ENCODE results near the gene RASAL2. TPM values are rescaled to one million over a fixed set of nuclear protein-coding genes. Genes with fewer than 3 reads are reported as not detected.

The RASAL2 gene
- total and polyA plus RNA-seq, 10 donors = 0.42 to 24.4 (median 14.6) TPM

DNA sequence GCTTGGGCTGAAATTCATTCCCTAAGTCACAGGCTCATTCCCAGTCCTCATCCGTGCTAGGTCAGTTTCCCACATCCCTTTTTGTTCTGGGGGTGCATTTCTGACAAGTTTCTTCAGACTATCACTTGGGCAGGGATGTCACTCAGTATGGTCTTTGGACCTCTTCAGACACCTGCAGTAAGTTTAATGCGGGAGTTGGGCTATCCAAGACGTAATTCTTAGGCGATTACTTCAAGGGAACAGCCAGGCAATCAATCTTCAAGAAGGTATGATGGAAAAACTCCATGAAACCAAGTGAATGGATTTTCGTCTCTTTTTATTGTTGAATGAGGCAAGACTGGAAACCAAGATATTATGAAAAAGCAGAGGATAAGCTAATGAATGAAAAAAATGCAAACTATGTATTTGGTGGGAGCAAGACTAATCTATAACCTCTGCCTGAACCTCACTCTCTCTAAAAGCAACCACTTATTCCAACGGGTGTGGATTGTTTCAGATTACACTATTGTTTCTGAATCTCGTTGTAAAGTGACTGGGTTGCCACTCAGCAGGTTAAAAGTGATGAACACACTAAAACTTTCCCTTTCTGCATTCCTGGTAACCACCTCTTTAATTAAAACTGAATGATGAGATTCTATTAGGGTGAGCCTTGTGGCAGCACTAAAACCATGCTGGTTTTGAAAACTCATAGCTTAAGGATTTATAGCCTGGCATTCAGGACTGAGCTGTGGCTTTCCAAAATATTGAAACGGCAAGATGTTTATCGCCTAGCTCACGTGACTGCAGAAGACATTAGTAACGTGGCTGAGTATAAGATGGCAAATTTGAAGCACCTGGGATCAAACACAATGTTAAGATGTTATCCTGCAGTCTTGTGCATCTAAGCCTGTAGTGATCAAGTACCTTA lies 1.1 kb downstream of the RASAL2 start:
- 9 to 13% (median 10%) methylated on average over 11 of the region's 11 CpGs for WGBS, 5 donors
- peak overlapping the region; percentile 57 to 89 (median 84) for H3K27ac ChIP-seq
- TF ChIP-seq, protein P1, sequence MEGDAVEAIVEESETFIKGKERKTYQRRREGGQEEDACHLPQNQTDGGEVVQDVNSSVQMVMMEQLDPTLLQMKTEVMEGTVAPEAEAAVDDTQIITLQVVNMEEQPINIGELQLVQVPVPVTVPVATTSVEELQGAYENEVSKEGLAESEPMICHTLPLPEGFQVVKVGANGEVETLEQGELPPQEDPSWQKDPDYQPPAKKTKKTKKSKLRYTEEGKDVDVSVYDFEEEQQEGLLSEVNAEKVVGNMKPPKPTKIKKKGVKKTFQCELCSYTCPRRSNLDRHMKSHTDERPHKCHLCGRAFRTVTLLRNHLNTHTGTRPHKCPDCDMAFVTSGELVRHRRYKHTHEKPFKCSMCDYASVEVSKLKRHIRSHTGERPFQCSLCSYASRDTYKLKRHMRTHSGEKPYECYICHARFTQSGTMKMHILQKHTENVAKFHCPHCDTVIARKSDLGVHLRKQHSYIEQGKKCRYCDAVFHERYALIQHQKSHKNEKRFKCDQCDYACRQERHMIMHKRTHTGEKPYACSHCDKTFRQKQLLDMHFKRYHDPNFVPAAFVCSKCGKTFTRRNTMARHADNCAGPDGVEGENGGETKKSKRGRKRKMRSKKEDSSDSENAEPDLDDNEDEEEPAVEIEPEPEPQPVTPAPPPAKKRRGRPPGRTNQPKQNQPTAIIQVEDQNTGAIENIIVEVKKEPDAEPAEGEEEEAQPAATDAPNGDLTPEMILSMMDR (IDR thresholded peaks at IDR 0.05 in 8 of 11, conservative IDR thresholded peaks at IDR 0.05 in 3 of 11) = peak in 1 of 11 experiments; percentile 3
- TF ChIP-seq POLR2AphosphoS5 (IDR thresholded peaks at IDR 0.05) = no peak
- H3K4me3 ChIP-seq = peak overlapping the region; percentile 70 to 94 (median 83)
- intact Hi-C loops (cut with DNase I; ENCODE audit: low total_unique reads) = no loop called here
- H3K27me3 ChIP-seq (replicated peaks in 1 of 7) = peaks cover 0 to 43% (median 12%) of the 10 kb centered on the region in 7 donors
- no peak for DNase-seq
- peaks cover 0 to 57% (median 26%) of the 10 kb centered on the region in 6 donors for H3K4me1 ChIP-seq
- no peaks in the 10 kb centered on the region for H3K9me3 ChIP-seq
- H3K36me3 ChIP-seq = no peaks in the 10 kb centered on the region

DNA sequence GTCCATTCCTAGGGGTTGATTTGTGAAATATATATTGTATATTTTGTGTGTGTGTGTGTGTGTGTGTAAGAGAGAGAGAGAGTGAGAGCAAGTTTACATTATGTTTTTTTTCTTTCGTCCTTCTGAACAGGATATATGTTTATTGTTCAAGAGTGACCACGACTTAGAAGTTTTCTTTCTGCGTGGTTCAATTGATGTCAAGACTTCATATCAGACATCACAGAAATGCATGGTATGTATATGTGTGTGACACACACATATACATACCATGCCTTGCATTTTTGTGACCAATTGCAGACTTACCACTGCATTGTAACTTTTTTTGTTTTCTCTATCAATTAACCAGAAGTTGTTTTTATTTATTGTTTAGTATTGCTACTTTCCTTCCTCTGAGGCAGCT lies 2.5 kb downstream of the RASAL2 start:
- intact Hi-C loops (cut with DNase I; ENCODE audit: low total_unique reads) = no loop called here
- no peak for DNase-seq
- Histone ChIP-seq H3K27me3 (replicated peaks in 1 of 7) (peaks cover 0 to 42% (median 12%) of the 10 kb centered on the region in 7 donors), H3K36me3 (no peaks in the 10 kb centered on the region), H3K27ac (no peak overlapping the region), H3K4me3 (peak overlapping the region in 2 of 8 donors; percentile 87 to 94), H3K4me1 (peaks cover 0 to 67% (median 31%) of the 10 kb centered on the region in 6 donors), H3K9me3 (no peaks in the 10 kb centered on the region)
- 52 to 79% (median 70%) methylated on average over 3 of the region's 3 CpGs for WGBS, 5 donors
- TF ChIP-seq POLR2AphosphoS5 (IDR thresholded peaks at IDR 0.05) (no peak), POLR2A (IDR thresholded peaks at IDR 0.05) (no peak)
- TF ChIP-seq, protein P1 (IDR thresholded peaks at IDR 0.05 in 8 of 11, conservative IDR thresholded peaks at IDR 0.05 in 3 of 11) = no peak

DNA sequence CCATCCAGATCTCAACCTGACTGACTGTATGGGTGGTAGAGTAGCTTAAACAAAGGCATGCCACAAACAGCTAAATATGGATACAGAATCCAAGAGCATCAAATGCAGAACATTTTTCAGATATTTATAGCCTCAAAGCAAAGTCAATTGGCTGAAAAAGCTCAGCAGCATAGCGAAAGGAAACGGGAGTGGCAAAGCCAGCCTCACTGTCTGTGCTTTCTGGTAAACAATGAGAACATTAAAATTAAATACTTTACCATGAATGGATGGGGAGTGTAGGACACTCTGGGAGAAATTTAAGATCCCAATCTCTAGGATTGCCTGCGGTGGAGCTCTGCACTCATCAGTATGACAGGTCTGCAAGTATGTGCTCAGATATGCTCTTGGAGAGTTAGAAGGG lies 4.4 kb downstream of the RASAL2 start:
- DNase-seq = no peak
- H3K27ac ChIP-seq = no peak overlapping the region
- no peak for TF ChIP-seq POLR2A (IDR thresholded peaks at IDR 0.05)
- TF ChIP-seq POLR2AphosphoS5 (IDR thresholded peaks at IDR 0.05) = no peak
- TF ChIP-seq, protein P1 (IDR thresholded peaks at IDR 0.05 in 8 of 11, conservative IDR thresholded peaks at IDR 0.05 in 3 of 11) = no peak
- intact Hi-C loops (cut with DNase I; ENCODE audit: low total_unique reads) = no loop called here
- peaks cover 0 to 24% (median 12%) of the 10 kb centered on the region in 7 donors for H3K27me3 ChIP-seq (replicated peaks in 1 of 7)
- no peaks in the 10 kb centered on the region for H3K9me3 ChIP-seq
- no peaks in the 10 kb centered on the region for H3K36me3 ChIP-seq
- peak overlapping the region in 1 of 8 donors; percentile 23 for H3K4me3 ChIP-seq
- 53 to 73% (median 66%) methylated on average over 3 of the region's 3 CpGs for WGBS, 5 donors
- peaks cover 0 to 56% (median 25%) of the 10 kb centered on the region in 6 donors for H3K4me1 ChIP-seq

DNA sequence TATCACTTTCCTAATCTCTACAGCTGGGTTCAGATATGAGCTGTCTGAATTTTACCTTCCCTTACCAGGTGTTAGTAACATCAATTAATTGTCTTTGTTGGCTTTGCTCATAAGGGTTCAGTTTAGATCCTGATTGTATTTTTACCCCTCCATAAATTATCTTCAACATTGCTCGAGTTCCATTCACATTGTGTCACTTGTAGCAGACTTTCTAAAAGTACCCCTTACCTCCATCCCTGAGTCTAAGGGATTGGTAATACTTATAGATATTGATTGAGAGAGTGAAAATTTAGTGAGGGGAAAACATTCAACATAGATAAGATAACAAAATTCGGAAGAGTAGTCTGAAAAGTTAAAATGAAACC lies 7.3 kb downstream of the RASAL2 start:
- H3K4me3 ChIP-seq = no peak overlapping the region
- H3K27ac ChIP-seq = no peak overlapping the region
- no peaks in the 10 kb centered on the region for H3K9me3 ChIP-seq
- H3K4me1 ChIP-seq = peaks cover 0 to 33% (median 8%) of the 10 kb centered on the region in 6 donors
- no peaks in the 10 kb centered on the region for H3K36me3 ChIP-seq
- TF ChIP-seq, protein P1 (IDR thresholded peaks at IDR 0.05 in 8 of 11, conservative IDR thresholded peaks at IDR 0.05 in 3 of 11) = no peak
- no peak for TF ChIP-seq POLR2A (IDR thresholded peaks at IDR 0.05)
- no peak for TF ChIP-seq POLR2AphosphoS5 (IDR thresholded peaks at IDR 0.05)
- no peaks in the 10 kb centered on the region for H3K27me3 ChIP-seq (replicated peaks in 1 of 7)
- DNase-seq = no peak
- 58 to 72% (median 68%) methylated on average over 2 of the region's 2 CpGs for WGBS, 5 donors
- intact Hi-C loops (cut with DNase I; ENCODE audit: low total_unique reads) = no loop called here

Measured in spleen (tissue), 11 donors.